ENCODE results near the gene GJB3.
A peak's percentile ranks its signal among the peaks of the same experiment; 100 is the strongest.
"Not testable (repeated sequence)": the region's sequence is repeated elsewhere in the genome, so short reads cannot be mapped to it uniquely, and the experiment has no call there.

Gene GJB3

GRCh38 chr1:34781071-34781843 lies at the start of gene GJB3:
GJB3 (plus strand) TSS chr1:34781214; CDS start chr1:34784763, 3,549 bp downstream.
- no peak for DNase-seq

GRCh38 chr1:34732831-34733230 lies 48.2 kb upstream of the GJB3 start:
- not testable (repeated sequence) for DNase-seq

DNA sequence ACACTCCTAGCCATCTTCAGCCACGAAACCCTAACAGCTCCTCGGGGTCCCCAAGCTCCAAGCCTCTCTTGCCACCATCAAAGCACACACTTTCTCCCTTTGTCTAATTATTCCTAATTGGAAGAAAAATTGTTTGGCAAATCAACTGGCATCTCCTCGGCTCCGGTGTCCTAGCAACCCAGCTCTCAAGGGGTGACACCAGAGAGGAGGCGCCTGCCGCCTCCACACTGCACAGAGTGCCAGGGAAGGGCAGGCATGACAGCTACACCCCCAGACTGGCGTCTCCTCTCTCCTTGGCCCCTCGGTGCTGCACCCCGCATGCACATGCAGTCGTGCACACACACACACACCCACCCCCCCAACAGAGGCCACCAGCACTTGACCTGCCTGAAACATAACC lies 44.3 kb upstream of the GJB3 start:
- no peak for DNase-seq

GRCh38 chr1:34737236-34737635 lies 43.8 kb upstream of the GJB3 start:
- not testable (repeated sequence) for DNase-seq

DNA sequence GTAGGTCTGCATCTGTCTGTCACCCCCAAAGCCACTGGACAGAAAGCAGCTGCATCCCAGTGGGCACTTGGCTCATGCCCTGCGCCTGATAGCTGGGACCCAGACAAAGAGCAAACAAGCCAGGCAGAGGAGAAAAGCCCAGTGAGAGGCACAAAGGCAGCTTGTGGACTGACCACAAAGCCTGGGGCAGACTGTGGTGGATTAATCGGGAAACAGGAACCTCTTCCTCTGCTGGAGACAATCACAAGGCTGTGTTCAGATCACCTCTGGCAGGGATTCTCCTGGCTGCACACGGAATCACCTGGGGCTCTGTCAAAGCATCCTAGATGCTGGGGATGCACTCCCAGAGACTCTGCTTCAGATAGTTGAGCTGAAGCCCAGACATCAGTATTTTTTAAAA lies 41.4 kb upstream of the GJB3 start:
- no peak for DNase-seq

DNA sequence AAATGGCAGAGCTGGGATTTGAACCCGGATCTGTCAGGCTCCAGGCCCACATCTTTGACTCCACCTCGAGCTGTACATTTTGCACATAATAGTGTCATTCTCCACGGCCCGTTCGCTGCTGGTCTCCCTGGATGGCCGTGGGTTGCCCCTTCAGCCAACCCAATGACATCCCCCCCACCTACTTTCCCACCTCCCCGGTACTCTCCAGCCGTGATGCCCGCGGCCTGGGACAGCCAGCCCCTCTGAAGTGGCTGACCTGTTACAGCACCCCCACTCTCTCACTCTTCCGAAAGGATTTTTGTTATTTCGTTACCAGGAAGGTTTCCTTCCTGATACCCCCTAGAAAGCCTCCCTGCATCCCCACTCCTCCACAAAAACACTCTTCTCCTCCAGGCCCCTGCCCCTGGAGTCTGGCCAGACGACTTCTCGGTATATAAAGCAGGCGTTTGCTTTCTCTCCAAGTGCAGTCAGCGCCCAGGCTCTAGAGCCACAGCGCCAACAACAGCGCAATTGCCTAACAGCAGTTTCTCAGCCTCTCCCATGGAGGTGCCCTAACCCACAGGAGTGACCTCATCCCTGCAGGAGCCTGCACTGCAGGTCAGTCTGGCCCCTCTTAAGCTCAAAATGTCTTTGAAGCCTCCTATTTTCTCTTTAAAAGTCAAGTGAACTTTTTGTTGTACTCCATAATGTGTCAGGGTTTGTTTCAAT lies 40.7 kb upstream of the GJB3 start:
- DNase-seq: no peak

GRCh38 chr1:34742667-34743270 lies 38.2 kb upstream of the GJB3 start:
- DNase-seq: peak; percentile 73

DNA sequence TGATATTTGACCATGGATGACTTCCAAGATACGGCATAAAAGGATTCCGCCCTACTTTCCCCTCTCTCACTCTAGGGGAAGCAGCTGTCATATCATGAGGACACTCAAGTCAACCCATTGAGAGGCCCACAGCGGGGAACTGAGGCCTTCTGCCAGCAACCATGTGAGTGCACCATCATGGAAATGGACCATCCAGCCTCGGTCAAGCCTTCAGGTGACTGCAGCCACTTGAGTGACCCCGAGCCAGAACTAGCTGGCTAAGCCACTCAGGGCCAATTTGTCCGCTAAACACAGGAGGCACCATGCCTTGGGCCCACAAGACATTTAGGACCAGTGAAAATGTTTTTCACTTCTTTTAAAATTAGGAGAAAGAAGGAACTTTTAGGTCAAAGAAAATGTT lies 37.2 kb upstream of the GJB3 start:
- DNase-seq: no peak

DNA sequence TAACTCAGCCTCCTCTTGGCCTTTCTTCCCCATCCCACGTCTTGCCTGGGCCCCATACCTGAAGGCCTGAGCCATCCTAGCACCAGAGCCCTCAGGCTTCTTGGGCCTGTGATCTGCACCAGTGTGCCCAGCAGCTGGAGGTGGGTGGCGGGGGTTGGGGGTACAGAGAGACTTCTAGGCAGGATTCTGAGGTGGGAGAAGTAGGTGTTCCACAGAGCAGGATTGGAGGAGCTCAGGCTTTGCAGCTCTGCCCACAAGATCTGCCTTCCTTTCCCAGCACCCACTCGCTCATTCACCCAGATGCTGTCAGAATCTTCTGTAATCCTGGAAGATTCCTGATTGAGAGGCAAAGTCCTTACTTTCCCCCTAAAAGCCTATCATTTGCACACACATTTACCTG lies 36.2 kb upstream of the GJB3 start:
- DNase-seq: no peak

DNA sequence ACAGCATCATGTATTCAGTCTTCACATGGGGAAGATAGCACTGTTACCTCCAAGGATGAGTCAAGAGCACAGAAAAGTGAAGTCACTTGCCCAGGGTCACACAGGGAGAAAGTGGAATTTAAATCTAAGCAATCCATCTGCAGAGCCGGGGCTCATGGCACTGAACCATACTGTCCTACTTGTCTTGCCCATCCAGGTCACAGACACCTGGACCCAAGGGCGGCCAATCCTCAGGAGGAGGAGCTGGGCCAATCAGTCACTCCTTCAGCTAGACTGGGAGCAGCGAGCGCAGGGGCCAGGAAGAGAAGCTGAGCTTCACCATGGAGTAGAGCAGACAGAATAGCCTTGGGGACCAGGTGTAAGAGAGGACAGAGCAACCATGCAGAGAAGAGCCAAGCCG lies 35.3 kb upstream of the GJB3 start:
- DNase-seq: no peak

DNA sequence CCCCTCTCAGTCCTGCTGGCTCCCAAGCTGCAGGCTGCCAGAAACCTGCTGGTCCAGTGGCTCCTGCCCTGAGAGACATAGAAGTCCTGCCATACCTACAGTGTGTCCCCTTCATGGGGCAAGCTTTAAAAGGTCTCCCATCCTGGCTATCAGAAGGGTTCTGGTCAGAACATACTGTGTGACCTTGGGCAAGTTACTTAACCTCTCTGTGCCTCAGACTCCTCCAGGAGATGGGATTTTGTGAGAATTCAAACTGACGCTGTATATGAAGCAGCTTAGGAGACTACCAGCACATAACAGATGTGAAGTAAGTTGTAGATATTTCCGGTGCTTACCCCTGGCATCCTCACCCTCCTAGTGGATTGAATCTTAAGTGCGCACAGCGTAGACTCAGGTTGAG lies 34.9 kb upstream of the GJB3 start:
- DNase-seq: no peak

DNA sequence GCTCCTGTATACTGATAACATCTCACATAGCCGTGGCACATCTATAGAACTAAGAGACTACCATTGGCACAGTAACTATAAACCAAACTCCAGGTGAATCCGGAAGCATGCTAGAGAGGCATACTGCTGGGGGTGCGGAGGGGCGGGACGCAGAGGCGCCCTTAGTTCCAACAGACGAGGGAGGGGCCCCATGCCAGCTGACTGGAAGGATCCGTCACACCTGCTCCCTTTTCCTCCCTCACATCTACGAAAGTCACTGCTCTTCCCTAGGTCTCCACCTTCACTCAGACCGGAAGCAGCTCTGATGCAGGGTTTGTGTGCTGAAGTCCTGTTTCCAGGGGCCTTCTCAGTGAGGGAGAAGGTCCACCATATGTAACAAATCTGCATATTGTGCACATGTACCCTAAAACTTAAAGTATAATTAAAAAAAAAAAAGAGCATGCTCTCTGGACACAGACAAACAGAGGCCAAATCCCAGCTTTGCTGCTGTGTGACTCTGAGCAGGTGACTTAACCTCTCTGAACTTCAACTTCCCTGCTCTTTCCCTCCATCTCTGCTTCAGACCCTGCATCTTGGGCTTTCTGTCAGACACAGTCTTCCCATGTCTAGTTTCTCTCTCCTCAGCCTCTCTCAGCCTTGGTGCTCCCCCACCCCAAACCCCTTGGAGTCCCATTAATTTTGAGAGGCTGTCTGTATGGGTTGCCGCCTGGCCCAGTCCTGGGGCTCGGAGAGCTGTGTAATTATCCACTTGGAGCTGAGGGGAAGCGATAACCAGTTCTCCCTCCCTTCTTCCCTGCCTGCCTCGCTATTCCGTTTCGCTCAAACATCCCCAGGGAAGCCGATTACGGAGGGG lies 34.0 kb upstream of the GJB3 start:
- DNase-seq: no peak

GRCh38 chr1:34747638-34747941 lies 33.4 kb upstream of the GJB3 start:
- DNase-seq: no peak

DNA sequence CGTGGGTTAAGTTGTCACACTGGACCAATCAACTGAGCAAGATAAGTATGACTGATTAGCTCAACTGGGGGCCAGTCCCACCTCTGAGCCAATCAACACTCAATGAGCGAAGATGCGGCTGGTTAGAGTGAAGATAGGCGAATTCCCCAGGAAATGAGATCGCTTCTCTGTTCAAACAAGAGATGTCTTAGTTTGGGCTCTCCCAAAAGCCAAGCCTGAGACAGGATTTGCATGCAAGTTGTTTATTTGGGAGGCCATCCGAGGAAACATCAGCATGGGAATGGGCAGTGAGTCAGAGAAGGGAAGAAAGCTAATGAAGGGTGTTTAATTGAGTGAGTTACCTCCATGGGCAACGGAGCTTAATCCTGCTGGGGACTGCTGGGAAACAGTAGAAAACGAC lies 31.0 kb upstream of the GJB3 start:
- DNase-seq: no peak

GRCh38 chr1:34750610-34751009 lies 30.4 kb upstream of the GJB3 start:
- DNase-seq: no peak

DNA sequence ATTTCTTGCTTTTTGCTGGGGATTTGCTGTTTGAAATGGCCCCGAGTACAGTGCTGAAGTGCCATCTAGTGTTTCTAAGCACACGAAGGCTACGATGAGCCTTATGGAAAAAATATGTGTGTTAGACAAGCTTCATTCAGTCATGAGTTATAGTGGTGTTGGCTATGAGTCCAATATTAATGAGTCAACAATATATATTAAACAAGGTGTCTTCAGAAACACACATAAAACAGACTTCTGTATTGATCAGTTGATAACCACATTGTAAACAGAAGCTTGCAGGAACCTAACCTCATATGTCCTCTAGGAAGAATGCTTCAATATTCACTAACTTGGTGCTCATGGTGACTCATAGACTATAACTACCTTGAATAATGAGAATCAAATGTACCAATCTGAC lies 27.9 kb upstream of the GJB3 start:
- DNase-seq: no peak

- no peak for DNase-seq
These were observed 25.9 kb upstream of the GJB3 start, which contains the start of gene GJB5 for GRCh38 chr1:34754964-34755637. GJB5 (plus strand) TSS chr1:34755047; CDS start chr1:34757331, 2,284 bp downstream.

DNA sequence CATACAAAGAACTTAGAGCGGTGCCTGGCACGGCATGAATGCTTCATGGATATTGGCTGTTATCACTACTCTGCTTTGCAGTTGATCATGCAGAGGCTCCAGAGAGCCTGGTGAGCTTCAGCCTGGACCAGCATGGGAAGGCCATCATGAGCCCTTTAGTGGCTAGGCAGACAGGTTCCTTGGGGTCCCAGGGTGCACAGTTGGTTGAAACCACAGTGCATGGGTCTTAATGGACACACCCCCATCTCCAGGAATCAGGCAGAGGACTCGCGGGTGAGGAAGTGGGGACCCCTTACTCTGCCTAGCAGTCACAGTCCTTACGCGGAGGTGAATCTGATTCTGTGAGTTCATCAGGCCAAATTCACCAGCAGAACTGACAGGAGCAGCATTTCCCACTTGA lies 25.1 kb upstream of the GJB3 start:
- no peak for DNase-seq

GRCh38 chr1:34757386-34757785 lies 23.6 kb upstream of the GJB3 start:
- DNase-seq: no peak

DNA sequence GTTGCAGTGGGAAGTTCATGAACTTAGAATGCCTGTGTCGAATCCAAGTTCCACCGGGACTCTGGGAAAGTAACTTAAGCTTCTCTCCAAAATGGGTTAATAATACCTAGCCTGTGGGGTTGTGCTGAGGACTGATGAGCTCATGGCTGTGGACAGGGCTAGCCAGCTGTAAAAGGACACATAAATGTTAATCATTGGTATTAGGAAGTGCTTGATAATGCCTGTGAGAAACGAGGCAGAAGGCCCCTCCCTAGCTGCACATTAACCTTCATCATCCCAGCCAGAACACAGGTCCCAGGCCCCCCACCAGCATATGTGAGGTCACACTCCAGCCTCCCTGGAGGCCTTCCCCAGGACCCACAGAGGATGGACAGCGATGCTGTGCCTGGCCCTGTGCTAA lies 22.3 kb upstream of the GJB3 start:
- no peak for DNase-seq

DNA sequence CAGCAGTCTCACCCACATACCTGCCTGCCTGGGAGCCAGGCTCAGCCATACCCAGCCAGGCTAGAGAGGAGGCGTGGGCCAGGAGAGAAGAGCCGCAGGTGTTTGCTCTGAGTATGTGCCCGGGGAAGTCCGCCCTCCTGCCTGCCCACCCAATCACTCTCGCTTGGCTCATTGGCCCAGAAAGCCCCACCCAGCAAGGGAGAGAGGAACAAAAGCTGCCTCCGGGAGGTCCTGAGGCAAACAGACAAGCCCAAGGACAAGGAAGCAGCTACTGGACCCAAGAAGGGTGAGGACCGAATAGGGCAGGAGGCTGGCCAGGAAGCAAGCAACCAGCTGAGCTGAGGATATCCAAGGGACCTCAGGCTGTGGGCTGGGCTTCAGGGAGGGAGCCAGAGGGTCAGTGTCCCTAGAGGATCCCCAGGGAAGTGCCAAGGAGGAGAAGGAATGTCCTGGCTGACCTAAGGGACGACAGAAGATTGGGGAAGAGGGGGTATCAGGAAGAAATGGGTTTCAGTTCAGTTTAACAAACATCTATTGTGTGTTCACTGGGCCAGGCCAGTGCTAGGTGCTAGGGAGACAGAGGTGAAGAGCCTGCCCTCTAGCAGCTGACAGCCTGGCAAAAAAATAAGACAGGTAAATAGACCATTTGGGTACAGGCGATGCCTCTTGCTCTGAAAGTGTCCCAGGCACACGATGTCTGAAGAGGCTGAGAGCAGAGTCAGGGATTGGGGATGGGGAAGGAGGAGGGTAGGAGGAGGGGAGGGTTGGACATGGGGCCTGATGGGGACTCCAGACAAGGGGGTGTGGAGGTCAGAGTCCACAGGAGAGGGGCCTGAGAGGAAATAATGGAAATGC lies 21.3 kb upstream of the GJB3 start, which contains the start of gene GJB4:
Gene GJB4 (plus strand): TSS at position 238 of the 855 bp plus-strand sequence. CDS start 1,515 bp downstream, outside the sequence.
- DNase-seq: no peak
